ENCODE results near the gene TMEM8B.

TMEM8B gene

GRCh38 chr9:35812025-35812602 is 16.9 kb upstream of the TMEM8B start, which contains the start of gene SPAG8:
Gene SPAG8, minus strand, starts transcription at chr9:35812262. Its CDS starts 115 bp downstream, at chr9:35812147.
- peak; percentile 60 to 89 (median 74) for DNase-seq

GRCh38 chr9:35813434-35814105 is 15.5 kb upstream of the TMEM8B start:
- no peak for DNase-seq

- no peak for DNase-seq
These were observed 14.8 kb upstream of the TMEM8B start for GRCh38 chr9:35814106-35814840.

- DNase-seq, result peak; percentile 78 to 92 (median 84)
These were observed 14.0 kb upstream of the TMEM8B start, which contains the start of gene HINT2 for GRCh38 chr9:35814841-35815543. Gene HINT2, minus strand, starts transcription at chr9:35815042. Its CDS starts 63 bp downstream, at chr9:35814979.

- DNase-seq, result no peak
These were observed 12.3 kb upstream of the TMEM8B start for GRCh38 chr9:35816708-35817107.

GRCh38 chr9:35818341-35818740 is 10.7 kb upstream of the TMEM8B start:
- DNase-seq, result no peak

GRCh38 chr9:35820076-35820475 is 9.0 kb upstream of the TMEM8B start:
- DNase-seq, result no peak

GRCh38 chr9:35822926-35823325 is 6.1 kb upstream of the TMEM8B start:
- no peak for DNase-seq

- no peak for DNase-seq
These were observed 2.8 kb upstream of the TMEM8B start for GRCh38 chr9:35826071-35826701.

GRCh38 chr9:35827486-35827885 is 1.5 kb upstream of the TMEM8B start:
- no peak for DNase-seq

GRCh38 chr9:35828716-35829083 is 328 bp upstream of the TMEM8B start, which contains the start of gene FAM221B:
Gene FAM221B, minus strand, starts transcription at chr9:35828732. Its CDS starts 2,571 bp downstream, at chr9:35826161.
- DNase-seq, result no peak

GRCh38 chr9:35829764-35830096 is 702 bp downstream of the TMEM8B start:
- no peak for DNase-seq

GRCh38 chr9:35831040-35831439 is 2.0 kb downstream of the TMEM8B start:
- DNase-seq, result no peak

- DNase-seq, result no peak
These were observed 3.8 kb downstream of the TMEM8B start for GRCh38 chr9:35832814-35833213.

GRCh38 chr9:35834260-35835215 is 5.5 kb downstream of the TMEM8B start:
- DNase-seq, result no peak

GRCh38 chr9:35835216-35835632 is 6.2 kb downstream of the TMEM8B start:
- no peak for DNase-seq

GRCh38 chr9:35835766-35836165 is 6.7 kb downstream of the TMEM8B start:
- DNase-seq, result no peak

- DNase-seq, result no peak
These were observed 7.6 kb downstream of the TMEM8B start for GRCh38 chr9:35836595-35836994.

GRCh38 chr9:35839926-35840325 is 10.9 kb downstream of the TMEM8B start:
- DNase-seq, result no peak

GRCh38 chr9:35840881-35841644 is 12.0 kb downstream of the TMEM8B start:
- no peak for DNase-seq

GRCh38 chr9:35841645-35841900 is 12.5 kb downstream of the TMEM8B start:
- DNase-seq, result no peak
